Measurements from ENCODE around the gene CCDC15.

Gene CCDC15

DNA sequence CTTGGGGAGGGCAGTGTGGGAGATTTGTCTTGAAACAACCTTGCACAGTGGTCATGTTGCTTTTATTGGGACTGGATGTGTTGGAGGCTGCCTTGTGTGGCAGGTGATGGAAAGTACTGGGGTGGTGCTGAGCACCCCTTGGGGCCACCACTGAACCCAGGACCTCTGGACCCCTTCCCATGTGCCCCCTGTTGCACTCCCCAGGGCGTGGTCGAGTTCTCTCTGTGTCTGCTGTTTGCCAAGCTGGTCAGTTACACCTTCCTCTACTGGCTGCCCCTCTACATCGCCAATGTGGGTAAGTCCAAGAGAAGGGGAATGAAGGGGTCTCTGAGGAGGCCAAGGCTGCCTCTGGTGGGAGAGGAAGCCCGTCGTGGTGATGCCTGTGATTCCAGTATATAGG lies 128.0 kb downstream of the CCDC15 start:
- DNase-seq (ENCODE audit: low read depth in 2 of 2) = no peak
- H3K4me3 ChIP-seq (replicated peaks in 1 of 2; ENCODE audit: low read depth in 2 of 2, low read length in 2 of 2) = no peak overlapping the region
- TF ChIP-seq, protein P1, sequence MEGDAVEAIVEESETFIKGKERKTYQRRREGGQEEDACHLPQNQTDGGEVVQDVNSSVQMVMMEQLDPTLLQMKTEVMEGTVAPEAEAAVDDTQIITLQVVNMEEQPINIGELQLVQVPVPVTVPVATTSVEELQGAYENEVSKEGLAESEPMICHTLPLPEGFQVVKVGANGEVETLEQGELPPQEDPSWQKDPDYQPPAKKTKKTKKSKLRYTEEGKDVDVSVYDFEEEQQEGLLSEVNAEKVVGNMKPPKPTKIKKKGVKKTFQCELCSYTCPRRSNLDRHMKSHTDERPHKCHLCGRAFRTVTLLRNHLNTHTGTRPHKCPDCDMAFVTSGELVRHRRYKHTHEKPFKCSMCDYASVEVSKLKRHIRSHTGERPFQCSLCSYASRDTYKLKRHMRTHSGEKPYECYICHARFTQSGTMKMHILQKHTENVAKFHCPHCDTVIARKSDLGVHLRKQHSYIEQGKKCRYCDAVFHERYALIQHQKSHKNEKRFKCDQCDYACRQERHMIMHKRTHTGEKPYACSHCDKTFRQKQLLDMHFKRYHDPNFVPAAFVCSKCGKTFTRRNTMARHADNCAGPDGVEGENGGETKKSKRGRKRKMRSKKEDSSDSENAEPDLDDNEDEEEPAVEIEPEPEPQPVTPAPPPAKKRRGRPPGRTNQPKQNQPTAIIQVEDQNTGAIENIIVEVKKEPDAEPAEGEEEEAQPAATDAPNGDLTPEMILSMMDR (IDR thresholded peaks at IDR 0.05; ENCODE audit: low read depth, low read length) = no peak

DNA sequence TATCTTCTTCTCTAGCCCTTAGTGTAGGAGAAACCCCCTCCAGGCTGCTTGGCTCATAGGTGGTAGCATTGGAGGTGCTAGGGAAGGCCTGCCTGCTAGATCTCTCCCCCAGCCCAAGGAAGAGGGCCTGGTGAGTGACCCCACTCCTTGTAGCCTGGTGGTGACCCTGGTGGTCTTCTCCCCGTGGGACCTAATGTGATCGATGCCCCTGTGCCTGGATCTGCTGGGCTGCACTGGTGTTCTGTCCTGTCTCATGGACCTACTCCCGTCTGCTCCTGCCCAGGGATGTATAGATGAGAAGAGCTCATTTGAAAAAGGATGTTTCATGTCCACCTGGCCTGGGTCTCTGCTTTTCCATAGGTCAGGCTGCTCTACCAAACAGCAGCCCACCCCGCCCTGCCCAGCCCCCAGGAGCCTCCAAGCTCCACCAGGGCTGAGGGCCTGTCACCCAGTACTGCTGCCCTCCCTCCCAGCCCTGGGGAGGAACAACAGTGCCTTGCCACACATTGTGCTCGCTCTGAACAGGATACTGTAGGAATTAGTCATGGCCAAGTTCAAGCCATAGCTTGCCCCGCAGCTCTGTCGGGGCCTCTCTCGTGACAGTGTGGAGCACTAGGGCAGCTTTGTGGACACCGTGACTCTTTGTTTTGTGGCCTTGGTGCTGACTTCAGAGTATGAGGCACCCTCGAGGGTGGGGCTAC lies 128.8 kb downstream of the CCDC15 start:
- peak; percentile 59 to 89 for DNase-seq (ENCODE audit: low read depth in 2 of 2)
- H3K4me3 ChIP-seq (replicated peaks in 1 of 2; ENCODE audit: low read depth in 2 of 2, low read length in 2 of 2) = no peak overlapping the region
- TF ChIP-seq, protein P1 (IDR thresholded peaks at IDR 0.05; ENCODE audit: low read depth, low read length) = no peak

DNA sequence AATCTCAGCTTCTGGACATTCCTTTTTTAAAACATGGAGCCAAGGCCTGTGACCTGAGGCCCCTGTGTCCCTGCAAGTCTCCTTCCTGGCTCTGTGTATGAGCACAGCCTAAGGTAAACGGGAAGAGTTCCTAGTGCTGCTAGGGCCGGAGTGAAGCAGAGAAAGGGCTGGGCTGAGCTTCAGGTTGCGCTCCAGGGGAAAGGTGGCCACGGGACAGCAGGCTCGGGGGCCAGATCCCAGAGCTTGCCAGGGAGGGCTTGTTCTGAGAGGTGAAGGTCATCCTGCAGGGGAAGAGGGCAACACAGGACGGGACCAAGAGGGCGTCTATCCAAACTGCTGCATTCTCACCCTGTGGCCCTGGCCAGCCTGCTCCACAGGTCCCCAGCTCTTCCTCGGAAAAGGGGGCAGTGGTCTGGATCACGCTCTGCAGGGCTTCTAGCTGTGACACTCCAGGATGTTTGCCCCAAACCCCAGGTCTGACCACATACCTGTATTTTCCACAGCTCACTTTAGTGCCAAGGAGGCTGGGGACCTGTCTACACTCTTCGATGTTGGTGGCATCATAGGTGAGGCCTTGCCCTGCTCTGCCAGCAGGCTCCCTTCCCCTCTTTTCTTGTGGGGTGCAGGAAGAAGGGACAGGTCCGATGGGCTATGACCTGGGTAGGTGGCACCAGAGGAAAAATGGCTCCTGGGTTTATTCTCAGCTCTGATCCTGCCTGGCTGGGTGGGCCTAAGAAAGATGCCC lies 129.5 kb downstream of the CCDC15 start:
- TF ChIP-seq, protein P1 (IDR thresholded peaks at IDR 0.05; ENCODE audit: low read depth, low read length) = no peak
- no peak overlapping the region for H3K4me3 ChIP-seq (replicated peaks in 1 of 2; ENCODE audit: low read depth in 2 of 2, low read length in 2 of 2)
- no peak for DNase-seq (ENCODE audit: low read depth in 2 of 2)

DNA sequence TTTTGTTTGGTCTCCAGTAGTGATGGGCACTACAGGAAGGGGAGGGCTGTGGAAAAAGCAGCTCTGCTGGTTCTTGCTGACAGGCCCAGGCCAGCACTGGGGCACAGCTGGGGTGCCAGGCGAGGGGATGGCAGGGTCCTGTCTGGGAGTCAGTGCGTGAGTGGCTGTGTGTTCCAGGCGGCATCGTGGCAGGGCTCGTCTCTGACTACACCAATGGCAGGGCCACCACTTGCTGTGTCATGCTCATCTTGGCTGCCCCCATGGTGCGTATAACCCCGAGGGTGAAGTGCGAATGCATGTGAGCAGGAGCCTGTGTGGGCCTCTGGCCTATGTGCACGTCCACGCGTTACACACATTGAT lies 130.0 kb downstream of the CCDC15 start:
- TF ChIP-seq, protein P1 (IDR thresholded peaks at IDR 0.05; ENCODE audit: low read depth, low read length) = no peak

DNA sequence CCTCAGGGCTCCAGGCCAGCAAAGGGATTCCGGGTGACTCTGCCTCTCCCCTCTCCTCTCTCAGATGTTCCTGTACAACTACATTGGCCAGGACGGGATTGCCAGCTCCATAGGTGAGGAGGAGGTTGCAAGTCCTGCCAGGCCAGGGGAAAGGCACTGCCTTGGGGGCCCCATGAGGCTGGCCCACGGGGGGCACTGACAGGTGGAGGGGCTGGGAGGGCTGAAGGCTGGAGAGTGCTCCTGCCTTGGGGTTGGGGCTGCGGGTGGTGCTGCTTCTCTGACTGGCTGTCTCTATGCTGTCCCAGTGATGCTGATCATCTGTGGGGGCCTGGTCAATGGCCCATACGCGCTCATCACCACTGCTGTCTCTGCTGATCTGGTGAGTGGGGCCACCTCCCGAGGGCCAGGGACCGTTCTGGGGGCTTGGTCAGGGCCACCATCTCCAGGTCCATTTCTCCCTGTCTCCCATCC lies 130.8 kb downstream of the CCDC15 start:
- TF ChIP-seq, protein P1 (IDR thresholded peaks at IDR 0.05; ENCODE audit: low read depth, low read length) = no peak
- no peak overlapping the region for H3K4me3 ChIP-seq (replicated peaks in 1 of 2; ENCODE audit: low read depth in 2 of 2, low read length in 2 of 2)
- DNase-seq (ENCODE audit: low read depth in 2 of 2) = no peak

More for the DNA sequence above, 130.0 kb downstream of the CCDC15 start:
- DNase-seq (ENCODE audit: low read depth in 2 of 2) = no peak
- no peak overlapping the region for H3K4me3 ChIP-seq (replicated peaks in 1 of 2; ENCODE audit: low read depth in 2 of 2, low read length in 2 of 2)

DNA sequence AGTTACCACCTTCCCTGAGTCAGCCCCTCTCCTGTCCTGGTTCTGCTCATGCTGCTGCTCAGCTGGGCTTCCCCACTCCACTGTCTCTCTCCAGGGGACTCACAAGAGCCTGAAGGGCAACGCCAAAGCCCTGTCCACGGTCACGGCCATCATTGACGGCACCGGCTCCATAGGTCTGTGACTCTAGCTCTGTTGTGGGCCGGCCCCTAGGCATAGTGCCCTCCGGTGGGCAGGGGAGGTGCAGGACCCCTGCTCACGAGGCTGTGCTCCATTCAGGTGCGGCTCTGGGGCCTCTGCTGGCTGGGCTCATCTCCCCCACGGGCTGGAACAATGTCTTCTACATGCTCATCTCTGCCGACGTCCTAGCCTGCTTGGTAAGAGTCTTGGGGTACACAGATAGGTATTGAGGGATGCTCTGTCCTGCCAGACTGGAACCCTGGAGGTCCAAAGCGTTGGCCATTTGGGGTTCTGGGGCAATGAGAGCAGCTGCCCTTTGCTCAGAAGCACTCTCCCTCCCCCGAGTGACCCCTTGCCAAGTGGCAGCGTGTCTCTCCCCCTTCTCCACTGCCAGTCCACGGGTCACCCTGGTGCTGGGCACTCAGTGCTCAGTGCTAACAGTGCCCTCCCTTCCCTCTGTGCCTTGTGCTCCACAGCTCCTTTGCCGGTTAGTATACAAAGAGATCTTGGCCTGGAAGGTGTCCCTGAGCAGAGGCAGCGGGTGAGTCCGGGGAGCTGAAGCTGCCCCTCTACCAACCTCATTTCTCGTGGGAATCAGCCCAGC lies 131.5 kb downstream of the CCDC15 start:
- DNase-seq (ENCODE audit: low read depth in 2 of 2) = no peak
- no peak overlapping the region for H3K4me3 ChIP-seq (replicated peaks in 1 of 2; ENCODE audit: low read depth in 2 of 2, low read length in 2 of 2)
- TF ChIP-seq, protein P1 (IDR thresholded peaks at IDR 0.05; ENCODE audit: low read depth, low read length) = no peak
